Activated CD8-positive, alpha-beta T cell treated with anti-CD3 and anti-CD28 coated beads for 36 hours (primary cell): ENCODE results near the gene RETREG2. TPM values are rescaled to one million over a fixed set of nuclear protein-coding genes. Genes with fewer than 3 reads are reported as not detected.

Source experiments
- ATAC-seq: fragments of 200-7000 bp; cut with Tn5 transposase; one replicate; pipeline ENCODE4 v1.10.0; 2021; ENCODE audit warnings: mild to moderate bottlenecking, moderate library complexity
- CTCF ChIA-PET: fragments of 350-600 bp; sonication (Branson Sonifier 250); formaldehyde crosslinking; loops from one replicate; lab custom pipeline; 2021; ENCODE audit warnings: antibody characterized with exemption; lab: Charles Lee
- POLR2A ChIA-PET: fragments of 350-600 bp; sonication (Branson Sonifier 250); formaldehyde crosslinking; loops from one replicate; lab custom pipeline; 2021; ENCODE audit warnings: antibody characterized with exemption; lab: Charles Lee
- DNase-seq: peaks from one replicate; pipeline ENCODE4 v3.0.0-alpha.2; 2020
- H3K27ac Mint-ChIP-seq: one replicate; pipeline ENCODE4 v1.8.0; 2021; ENCODE audit warnings: mild to moderate bottlenecking, mixed read lengths
- H3K27me3 Mint-ChIP-seq: one replicate; pipeline ENCODE4 v1.8.0; 2021; ENCODE audit warnings: mixed read lengths
- H3K36me3 Mint-ChIP-seq: one replicate; pipeline ENCODE4 v1.8.0; 2021; ENCODE audit warnings: low read depth, mixed read lengths
- H3K4me1 Mint-ChIP-seq: one replicate; pipeline ENCODE4 v1.8.0; 2021; ENCODE audit warnings: low read depth, mixed read lengths
- H3K4me3 Mint-ChIP-seq: one replicate; pipeline ENCODE4 v1.8.0; 2021; ENCODE audit warnings: mild to moderate bottlenecking, moderate library complexity, mixed read lengths
- H3K9me3 Mint-ChIP-seq: one replicate; pipeline ENCODE4 v1.8.0; 2021; ENCODE audit warnings: mixed read lengths
- intact Hi-C: fragments of 100-400 bp; cut with micrococcal nuclease; formaldehyde crosslinking; loops from one replicate; pipeline ENCODE4 v1.10.0; 2022
- total RNA-seq, 2 experiments: library from RNA; stranded (reverse); gene quantifications; one replicate each; pipeline ENCODE4 v1.2.3, GENCODE V29; 2021
- TF ChIP-seq, protein P1 (sequence below): fragments of 200-600 bp; IDR thresholded peaks from one replicate; pipeline ENCODE4 v1.8.0; 2022; ENCODE audit warnings: antibody characterized with exemption, mild to moderate bottlenecking

RETREG2 gene
- total RNA-seq, 2 experiments from 2014 or later: 63.8 to 67.8 TPM

DNA sequence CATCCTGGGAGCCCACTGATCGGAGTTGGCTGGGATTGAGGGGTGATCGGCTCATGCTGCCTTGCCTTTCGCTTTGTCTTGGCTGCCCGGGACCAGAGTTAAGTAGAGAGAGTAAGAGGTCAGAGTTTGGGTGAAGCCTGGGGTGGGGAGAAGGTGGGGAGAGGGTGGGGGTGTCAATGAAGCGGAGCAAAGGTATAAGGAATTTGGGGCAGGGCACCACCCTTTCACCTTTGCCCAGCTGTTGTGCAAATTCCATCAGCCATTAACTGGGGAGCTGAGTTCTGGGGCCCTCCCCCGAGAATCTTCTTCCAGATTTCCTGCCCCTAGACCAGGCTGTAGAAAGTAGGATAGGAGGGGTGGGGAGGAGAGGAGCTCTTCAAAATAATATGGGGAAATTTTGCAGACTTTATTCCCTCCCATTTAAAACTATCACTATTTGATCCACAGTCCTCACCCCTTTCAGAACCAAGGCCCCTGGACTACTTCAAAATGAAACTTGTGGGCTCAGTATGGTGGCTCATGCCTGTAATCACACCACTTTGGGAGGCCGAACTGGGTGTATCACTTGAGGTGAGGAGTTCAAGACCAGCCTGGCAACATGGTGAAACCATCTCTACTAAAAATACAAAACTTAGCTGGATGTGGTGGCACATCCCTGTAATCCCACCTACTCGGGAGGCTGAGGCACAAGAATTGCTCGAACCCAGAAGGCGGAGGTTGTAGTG is 8.0 kb upstream of the RETREG2 start, which contains the start of gene SLC23A3:
SLC23A3 (minus strand) TSS at position 100 of the 725 bp plus-strand sequence; CDS start at position 55, 45 bp downstream.
- ATAC-seq (peak; percentile 26), DNase-seq (peak; percentile 22)
- no peaks in the 10 kb centered on the region for H3K9me3 Mint-ChIP-seq
- peaks cover 14% of the 10 kb centered on the region for H3K36me3 Mint-ChIP-seq
- H3K4me3 Mint-ChIP-seq: no peak within 1 kb of the TSS
- TF ChIP-seq, protein P1, sequence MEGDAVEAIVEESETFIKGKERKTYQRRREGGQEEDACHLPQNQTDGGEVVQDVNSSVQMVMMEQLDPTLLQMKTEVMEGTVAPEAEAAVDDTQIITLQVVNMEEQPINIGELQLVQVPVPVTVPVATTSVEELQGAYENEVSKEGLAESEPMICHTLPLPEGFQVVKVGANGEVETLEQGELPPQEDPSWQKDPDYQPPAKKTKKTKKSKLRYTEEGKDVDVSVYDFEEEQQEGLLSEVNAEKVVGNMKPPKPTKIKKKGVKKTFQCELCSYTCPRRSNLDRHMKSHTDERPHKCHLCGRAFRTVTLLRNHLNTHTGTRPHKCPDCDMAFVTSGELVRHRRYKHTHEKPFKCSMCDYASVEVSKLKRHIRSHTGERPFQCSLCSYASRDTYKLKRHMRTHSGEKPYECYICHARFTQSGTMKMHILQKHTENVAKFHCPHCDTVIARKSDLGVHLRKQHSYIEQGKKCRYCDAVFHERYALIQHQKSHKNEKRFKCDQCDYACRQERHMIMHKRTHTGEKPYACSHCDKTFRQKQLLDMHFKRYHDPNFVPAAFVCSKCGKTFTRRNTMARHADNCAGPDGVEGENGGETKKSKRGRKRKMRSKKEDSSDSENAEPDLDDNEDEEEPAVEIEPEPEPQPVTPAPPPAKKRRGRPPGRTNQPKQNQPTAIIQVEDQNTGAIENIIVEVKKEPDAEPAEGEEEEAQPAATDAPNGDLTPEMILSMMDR: no peak
- intact Hi-C loops: loop anchor here (5.0 kb wide), 1 partner anchor 37 kb away; the partner anchor contains the start of gene ZFAND2B
- POLR2A ChIA-PET: interaction anchor here (0.9 to 1.7 kb wide), 4 partner anchors 46 to 89 kb away, joined by 3 to 5 read pairs (median 4); partner anchors contain the start of gene ABCB6
- peaks cover 26% of the 10 kb centered on the region for H3K4me1 Mint-ChIP-seq
- no peak within 1 kb of the TSS for H3K27ac Mint-ChIP-seq
- CTCF ChIA-PET: interaction anchor here (0.8 to 9.4 kb wide), 21 partner anchors 11 to 160 kb away, joined by 3 to 98 read pairs (median 6); partner anchors contain the start of genes ABCB6, GLB1L, NHEJ1 and STK16
- H3K27me3 Mint-ChIP-seq: no peaks in the 10 kb centered on the region

DNA sequence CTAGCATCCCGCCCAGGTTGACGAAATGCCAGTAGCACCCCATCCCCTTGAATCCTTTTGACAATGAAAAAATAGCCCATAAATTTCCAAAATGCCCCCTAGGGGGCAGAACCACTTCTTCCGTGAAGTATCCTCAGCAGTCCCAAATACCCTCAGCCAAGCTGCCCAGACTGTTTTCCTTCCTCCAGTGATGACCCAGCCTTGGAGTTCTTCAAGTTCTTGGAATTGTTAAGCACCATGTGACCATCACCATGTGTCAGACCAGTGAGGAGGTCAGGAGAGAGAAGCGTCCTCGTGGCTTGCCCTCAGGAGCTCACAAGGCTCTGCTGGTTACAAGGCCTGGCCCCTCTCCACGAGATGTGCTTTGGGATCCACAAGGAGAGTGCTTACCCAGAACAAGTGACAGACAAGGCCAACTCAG is 6.8 kb upstream of the RETREG2 start:
- no peaks in the 10 kb centered on the region for H3K27me3 Mint-ChIP-seq
- TF ChIP-seq, protein P1: peak; percentile 94
- CTCF ChIA-PET: interaction anchor here (0.9 to 9.4 kb wide), 28 partner anchors 10 to 191 kb away, joined by 3 to 98 read pairs (median 6); partner anchors contain the start of genes ABCB6, ANKZF1, ATG9A and DNAJB2
- H3K4me1 Mint-ChIP-seq: peaks cover 34% of the 10 kb centered on the region
- H3K4me3 Mint-ChIP-seq: no peak overlapping the region
- intact Hi-C loops: loop anchor here (5.0 kb wide), 1 partner anchor 36 kb away; the partner anchor contains the start of gene ZFAND2B
- no peak overlapping the region for H3K27ac Mint-ChIP-seq
- POLR2A ChIA-PET: interaction anchor here (0.6 to 1.7 kb wide), 8 partner anchors 9 to 73 kb away, joined by 3 to 7 read pairs (median 4); no protein-coding TSS in a partner anchor
- ATAC-seq: peak; percentile 53
- H3K9me3 Mint-ChIP-seq: no peaks in the 10 kb centered on the region
- peak; percentile 42 for DNase-seq
- H3K36me3 Mint-ChIP-seq: peaks cover 14% of the 10 kb centered on the region

DNA sequence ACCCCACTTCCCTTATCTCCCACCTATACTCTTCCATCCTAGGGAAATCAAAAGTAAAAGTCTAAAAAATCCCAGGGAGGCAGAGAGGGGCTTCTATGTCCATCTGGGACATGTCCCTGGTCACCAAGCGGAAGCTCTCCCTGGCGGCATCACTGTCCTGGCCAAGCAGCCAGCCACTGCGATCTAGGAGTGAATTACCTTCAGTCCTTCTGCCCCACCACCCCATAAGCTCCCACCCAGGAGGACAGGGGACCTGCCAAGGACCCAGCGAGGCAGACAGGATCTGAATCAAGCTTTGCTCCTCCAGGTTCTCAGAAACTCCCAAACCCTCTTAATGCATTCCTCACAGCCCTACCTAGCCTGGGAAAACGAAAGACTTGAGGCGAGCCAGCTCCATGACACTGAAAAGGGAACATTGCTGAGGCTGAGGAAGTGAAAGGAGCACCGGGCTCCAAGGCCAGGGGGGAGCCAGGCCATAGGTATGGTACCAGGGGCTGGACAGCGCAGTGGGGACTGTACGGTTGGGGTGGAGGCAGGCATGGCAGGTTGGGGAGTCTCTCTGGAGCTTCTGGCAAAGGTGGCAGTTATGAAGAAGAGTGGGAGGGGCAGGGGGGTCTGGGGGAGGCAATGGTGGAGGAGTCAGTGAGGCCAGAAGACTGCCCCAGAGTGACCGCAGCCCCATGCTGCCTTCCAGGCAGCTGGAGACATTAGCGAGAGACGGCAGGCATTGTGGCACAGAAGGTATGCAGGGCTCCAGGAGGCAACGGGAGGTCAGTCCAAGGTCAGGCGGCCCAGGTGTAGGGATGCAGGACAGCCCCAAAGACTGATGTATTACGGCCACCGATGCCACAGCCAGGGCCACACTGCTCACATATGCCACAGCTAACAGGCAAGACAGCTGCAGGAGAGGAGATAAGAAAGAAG is 5.6 kb upstream of the RETREG2 start:
- DNase-seq (no peak), ATAC-seq (no peak)
- TF ChIP-seq, protein P1: no peak
- intact Hi-C loops: loop anchor here (5.0 kb wide), 1 partner anchor 35 kb away; the partner anchor contains the start of gene ZFAND2B
- Mint-ChIP-seq H3K27me3 (no peaks in the 10 kb centered on the region), H3K36me3 (peaks cover 12% of the 10 kb centered on the region), H3K4me3 (no peak overlapping the region), H3K4me1 (peaks cover 34% of the 10 kb centered on the region), H3K9me3 (no peaks in the 10 kb centered on the region), H3K27ac (no peak overlapping the region)
- POLR2A ChIA-PET: interaction anchor here (1.1 to 1.7 kb wide), 9 partner anchors 8 to 76 kb away, joined by 3 to 10 read pairs (median 5); partner anchors contain the start of genes ANKZF1 and ATG9A
- CTCF ChIA-PET: interaction anchor here (0.9 to 9.4 kb wide), 18 partner anchors 9 to 192 kb away, joined by 3 to 98 read pairs (median 8); partner anchors contain the start of genes ABCB6, ANKZF1, ATG9A and DNAJB2

DNA sequence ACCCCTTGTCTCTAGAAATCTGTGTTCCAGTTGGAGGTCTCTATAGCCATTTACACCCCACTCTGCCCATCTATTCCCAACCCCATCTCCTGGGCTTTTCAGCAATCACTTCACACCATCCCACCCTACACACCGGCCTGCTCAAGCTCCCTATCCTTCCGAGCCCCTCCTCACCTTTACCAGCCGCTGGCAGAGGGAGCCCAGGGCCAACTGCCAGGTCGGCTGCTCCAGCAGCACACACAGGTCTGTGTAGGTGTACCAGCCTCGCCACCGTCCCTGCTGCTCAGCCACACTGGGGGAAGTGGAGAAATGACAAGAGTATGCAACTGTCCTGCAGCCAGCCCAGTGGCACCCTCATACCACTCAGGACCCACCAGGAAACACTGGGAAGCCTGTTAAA is 4.9 kb upstream of the RETREG2 start:
- TF ChIP-seq, protein P1: no peak
- H3K27ac Mint-ChIP-seq: no peak overlapping the region
- POLR2A ChIA-PET: interaction anchor here (1.2 to 1.7 kb wide), 4 partner anchors 27 to 76 kb away, joined by 3 to 10 read pairs (median 6); partner anchors contain the start of genes ANKZF1 and ATG9A

More for the DNA sequence above, 4.9 kb upstream of the RETREG2 start:
- DNase-seq: no peak
- Mint-ChIP-seq H3K4me1 (peaks cover 34% of the 10 kb centered on the region), H3K9me3 (no peaks in the 10 kb centered on the region), H3K27me3 (no peaks in the 10 kb centered on the region), H3K36me3 (peaks cover 14% of the 10 kb centered on the region), H3K4me3 (no peak overlapping the region)
- intact Hi-C loops: loop anchor here (5.0 kb wide), 1 partner anchor 34 kb away; the partner anchor contains the start of gene ZFAND2B
- CTCF ChIA-PET: interaction anchor here (1.0 to 9.4 kb wide), 11 partner anchors 10 to 126 kb away, joined by 4 to 98 read pairs (median 12); partner anchors contain the start of genes ABCB6, ANKZF1, ATG9A and GLB1L
- ATAC-seq: no peak
